C4-2B (cell line): ENCODE measurements around the gene FAM13C.

Source experiments
- H3K27ac ChIP-seq: fragments of 450-650 bp; 2 replicates; pipeline ENCODE4 v1.5.1; 2017
- ZFX ChIP-seq: fragments of 450-650 bp; IDR thresholded peaks from 2 replicates; pipeline ENCODE4 v1.6.1; 2017
- TF ChIP-seq, protein P1 (sequence below): fragments of 450-650 bp; conservative IDR thresholded peaks from 2 replicates; pipeline ENCODE4 v1.5.1; 2017; ENCODE audit warnings: mild to moderate bottlenecking

Gene FAM13C

DNA sequence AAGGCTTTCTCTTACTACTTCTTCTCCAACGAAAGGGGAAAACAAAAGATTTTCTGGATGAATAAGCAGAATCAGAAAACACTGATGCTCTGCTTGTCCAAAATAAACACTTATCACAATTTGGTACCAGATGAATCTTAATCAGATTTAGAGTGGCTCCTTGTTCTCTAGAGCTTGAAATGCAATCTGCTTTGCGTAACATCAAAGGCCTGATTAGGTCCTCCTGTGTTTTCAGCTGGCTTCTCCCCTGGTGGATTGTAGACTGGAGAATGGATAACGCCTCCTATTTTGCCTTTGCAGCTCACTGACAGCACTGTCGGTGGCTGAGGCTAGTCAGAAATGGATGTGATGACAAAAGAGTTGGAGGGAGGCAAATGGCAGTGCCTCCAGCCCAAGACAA, 91.2 kb downstream of the FAM13C start:
- TF ChIP-seq ZFX = no peak
- TF ChIP-seq, protein P1, sequence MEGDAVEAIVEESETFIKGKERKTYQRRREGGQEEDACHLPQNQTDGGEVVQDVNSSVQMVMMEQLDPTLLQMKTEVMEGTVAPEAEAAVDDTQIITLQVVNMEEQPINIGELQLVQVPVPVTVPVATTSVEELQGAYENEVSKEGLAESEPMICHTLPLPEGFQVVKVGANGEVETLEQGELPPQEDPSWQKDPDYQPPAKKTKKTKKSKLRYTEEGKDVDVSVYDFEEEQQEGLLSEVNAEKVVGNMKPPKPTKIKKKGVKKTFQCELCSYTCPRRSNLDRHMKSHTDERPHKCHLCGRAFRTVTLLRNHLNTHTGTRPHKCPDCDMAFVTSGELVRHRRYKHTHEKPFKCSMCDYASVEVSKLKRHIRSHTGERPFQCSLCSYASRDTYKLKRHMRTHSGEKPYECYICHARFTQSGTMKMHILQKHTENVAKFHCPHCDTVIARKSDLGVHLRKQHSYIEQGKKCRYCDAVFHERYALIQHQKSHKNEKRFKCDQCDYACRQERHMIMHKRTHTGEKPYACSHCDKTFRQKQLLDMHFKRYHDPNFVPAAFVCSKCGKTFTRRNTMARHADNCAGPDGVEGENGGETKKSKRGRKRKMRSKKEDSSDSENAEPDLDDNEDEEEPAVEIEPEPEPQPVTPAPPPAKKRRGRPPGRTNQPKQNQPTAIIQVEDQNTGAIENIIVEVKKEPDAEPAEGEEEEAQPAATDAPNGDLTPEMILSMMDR = no peak
- H3K27ac ChIP-seq = no peak overlapping the region

DNA sequence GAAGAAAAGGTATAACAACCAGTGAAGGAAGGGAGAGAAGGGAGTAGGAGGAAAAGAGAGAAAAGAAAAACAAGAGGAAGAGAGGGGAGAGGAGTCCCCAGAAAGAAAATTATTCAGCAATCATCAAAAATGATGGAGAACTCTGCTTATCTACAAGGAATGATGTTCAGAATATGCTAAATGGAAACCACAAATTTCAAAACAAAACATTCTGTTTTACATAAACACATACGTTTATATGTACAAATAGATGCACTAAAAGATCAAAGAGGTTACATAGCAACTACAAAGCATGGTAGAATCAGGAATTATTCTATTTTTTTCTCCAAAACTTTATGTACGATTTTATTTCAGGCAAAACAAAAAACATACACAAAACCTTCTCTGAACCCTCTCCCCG, 91.9 kb downstream of the FAM13C start:
- TF ChIP-seq ZFX = no peak
- TF ChIP-seq, protein P1 = no peak
- H3K27ac ChIP-seq = no peak overlapping the region

DNA sequence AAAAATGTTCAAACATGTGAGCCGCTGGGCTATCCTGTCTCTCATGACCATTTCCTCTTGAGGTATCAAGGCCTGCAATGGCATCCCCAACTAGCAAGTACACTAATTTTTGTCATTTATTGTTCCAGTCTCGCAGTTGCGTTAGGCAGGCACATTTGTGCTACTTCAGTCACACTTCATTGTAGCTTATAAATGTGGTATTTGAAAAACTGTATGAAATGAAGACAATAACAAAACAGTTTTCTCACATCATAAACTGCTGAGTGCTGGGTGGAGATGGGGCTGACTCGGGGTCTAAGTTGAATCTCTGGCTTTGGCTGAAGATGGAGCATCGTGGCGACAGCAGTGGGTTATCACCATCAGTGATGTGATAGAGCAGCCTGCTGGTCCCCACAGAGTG, 92.7 kb downstream of the FAM13C start:
- TF ChIP-seq ZFX = no peak
- TF ChIP-seq, protein P1 = no peak
- no peak overlapping the region for H3K27ac ChIP-seq

DNA sequence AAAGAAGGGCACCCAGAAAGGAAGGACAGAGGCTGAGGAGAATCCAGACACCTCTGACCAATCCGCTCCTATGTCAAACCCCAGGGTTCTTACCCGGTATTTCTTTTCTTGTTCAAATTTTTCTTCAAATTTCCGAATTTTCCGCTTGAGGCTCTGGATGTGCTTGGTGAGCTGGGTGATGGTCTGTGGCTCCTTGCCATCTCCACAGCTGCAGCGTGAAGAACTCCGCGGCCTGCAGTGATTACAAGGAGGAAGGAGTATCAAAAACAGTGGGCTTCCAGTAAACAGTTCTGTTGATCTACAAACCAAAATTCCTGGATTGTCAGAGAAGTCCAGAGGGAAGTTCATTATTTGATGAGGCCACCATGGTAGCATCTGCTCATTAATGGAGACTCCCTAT, 93.9 kb downstream of the FAM13C start:
- TF ChIP-seq ZFX = no peak
- TF ChIP-seq, protein P1 = no peak
- H3K27ac ChIP-seq = no peak overlapping the region

DNA sequence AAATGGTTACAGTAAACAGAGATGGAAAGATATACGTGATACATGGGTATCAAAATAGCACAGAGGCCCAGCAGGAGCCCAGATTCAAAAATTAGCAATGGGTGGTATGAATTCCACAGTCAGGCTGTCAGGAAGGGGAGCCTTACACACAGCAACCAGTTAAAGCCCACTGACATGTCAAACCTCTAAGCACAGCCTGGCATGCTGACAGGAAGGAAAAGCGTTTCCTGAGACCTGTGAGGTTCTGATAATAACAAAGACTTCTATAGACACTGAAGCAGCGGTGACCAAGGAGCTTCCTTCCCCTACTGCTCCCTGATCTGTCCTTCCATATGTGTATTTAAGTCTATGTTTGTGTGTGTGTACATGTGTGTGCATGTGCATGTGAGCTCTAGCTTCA, 96.0 kb downstream of the FAM13C start:
- TF ChIP-seq, protein P1 = no peak
- no peak for TF ChIP-seq ZFX

DNA sequence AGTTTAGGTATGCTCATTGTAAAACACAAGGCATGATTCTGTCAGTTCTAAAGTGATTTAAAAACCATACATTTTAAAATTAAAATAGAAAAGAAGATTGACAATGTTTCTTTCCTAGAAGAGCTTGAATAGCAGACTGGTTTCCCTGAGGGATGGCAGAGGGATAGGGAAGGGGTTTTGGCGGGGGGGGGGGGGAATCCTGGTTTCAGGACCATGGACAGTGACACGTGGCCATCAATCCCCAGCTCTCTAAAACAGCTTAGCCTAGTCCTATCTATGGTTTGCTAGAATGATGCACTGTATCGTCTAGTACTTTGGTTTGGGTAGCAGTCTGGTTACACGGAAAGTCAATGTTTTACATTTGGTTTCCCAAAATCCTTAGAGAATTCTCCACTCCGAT, 97.2 kb downstream of the FAM13C start:
- TF ChIP-seq ZFX = no peak
- TF ChIP-seq, protein P1 = no peak
- H3K27ac ChIP-seq = no peak overlapping the region

More for the DNA sequence above, 96.0 kb downstream of the FAM13C start:
- H3K27ac ChIP-seq = no peak overlapping the region

DNA sequence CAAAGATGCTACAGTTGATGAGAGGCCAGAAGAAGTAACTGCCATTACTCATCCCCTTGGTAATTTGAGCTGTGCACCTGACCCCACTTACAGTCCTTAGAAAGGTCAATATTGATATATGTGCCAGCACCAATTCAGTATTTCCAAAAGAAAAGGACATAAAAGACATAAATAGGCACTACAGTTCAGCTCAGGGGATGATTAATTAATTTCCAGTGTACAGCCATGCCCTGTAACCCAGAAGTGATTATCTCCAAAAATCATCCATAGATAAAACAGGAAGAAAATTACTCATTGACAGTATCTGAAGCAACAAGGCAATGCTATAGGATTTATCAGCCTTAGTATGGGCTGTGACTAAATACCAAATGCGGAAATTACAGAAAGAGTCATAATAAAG, 103.5 kb downstream of the FAM13C start:
- TF ChIP-seq ZFX = no peak
- TF ChIP-seq, protein P1 = no peak
- H3K27ac ChIP-seq = no peak overlapping the region
